PC-3 (cell line): ENCODE results near the gene IGSF9B. TPM values are rescaled to one million over a fixed set of nuclear protein-coding genes. Genes with fewer than 3 reads are reported as not detected.
"Not testable (repeated sequence)": the region's sequence is repeated elsewhere in the genome, so short reads cannot be mapped to it uniquely, and the experiment has no call there.

ENCODE experiments used
- ATAC-seq: fragments of 200-7000 bp; cut with Tn5 transposase; 2 replicates; pipeline ENCODE4 v1.9.1; 2020; ENCODE audit warnings: mild to moderate bottlenecking, moderate library complexity
- BruUV-seq: library from RNA; stranded (reverse); fragments of 400-500 nt; replicated peaks from 2 replicates; lab custom pipeline; 2021; lab: Mats Ljungman, UMichigan
- CTCF ChIA-PET: fragments of 300-600 bp; sonication (Branson Sonifier 250); formaldehyde crosslinking; loops from one replicate; lab custom pipeline; 2022; ENCODE audit warnings: antibody characterized with exemption; lab: Charles Lee
- POLR2A ChIA-PET: fragments of 300-600 bp; sonication (Branson Sonifier 250); formaldehyde crosslinking; loops from one replicate; lab custom pipeline; 2022; ENCODE audit warnings: antibody characterized with exemption; ENCODE audit not compliant: unreplicated experiment; lab: Charles Lee
- DNase-seq: peaks from one replicate; pipeline ENCODE4 v3.0.0-alpha.2; 2015
- H2AFZ ChIP-seq: fragments of 300-600 bp; sonication (generic); 2 replicates; pipeline ENCODE4 v1.6.0; 2016; ENCODE audit warnings: antibody characterized with exemption, low read length
- H3F3A ChIP-seq: fragments of 300-600 bp; sonication (generic); one replicate; pipeline ENCODE4 v1.6.0; 2017; ENCODE audit warnings: antibody characterized with exemption, low read length, control low read depth, mild to moderate bottlenecking; ENCODE audit not compliant: unreplicated experiment
- H3K27ac ChIP-seq: fragments of 300-600 bp; sonication (generic); 2 replicates; pipeline ENCODE4 v1.5.1; 2016; ENCODE audit warnings: mild to moderate bottlenecking, low read length
- H3K27me3 ChIP-seq: fragments of 300-600 bp; sonication (generic); 2 replicates; pipeline ENCODE4 v1.6.1; 2016; ENCODE audit warnings: low read length, mixed read lengths
- H3K36me3 ChIP-seq: fragments of 300-600 bp; sonication (generic); 2 replicates; pipeline ENCODE4 v1.6.1; 2016; ENCODE audit warnings: low read depth, mixed run types, low read length, mixed read lengths
- H3K4me1 ChIP-seq: fragments of 300-600 bp; sonication (generic); 2 replicates; pipeline ENCODE4 v1.5.1; 2016; ENCODE audit warnings: low read length; ENCODE audit not compliant: insufficient read depth
- H3K4me2 ChIP-seq: fragments of 300-600 bp; sonication (generic); 2 replicates; pipeline ENCODE4 v1.6.0; 2016; ENCODE audit warnings: low read length
- H3K4me3 ChIP-seq: fragments of 300-600 bp; sonication (generic); 2 replicates; pipeline ENCODE4 v1.5.1; 2016; ENCODE audit warnings: mild to moderate bottlenecking, low read length, mixed read lengths
- H3K79me2 ChIP-seq: fragments of 300-600 bp; sonication (generic); 2 replicates; pipeline ENCODE4 v1.6.1; 2017; ENCODE audit warnings: low read length, mixed read lengths
- H3K9ac ChIP-seq: fragments of 300-600 bp; sonication (generic); 2 replicates; pipeline ENCODE4 v1.6.0; 2016; ENCODE audit warnings: mild to moderate bottlenecking, low read length
- H3K9me2 ChIP-seq: fragments of 300-600 bp; sonication (generic); replicated peaks from 2 replicates; pipeline ENCODE4 v1.6.1; 2016; ENCODE audit warnings: mixed run types, low read length, mixed read lengths
- H3K9me3 ChIP-seq: fragments of 300-600 bp; sonication (generic); 2 replicates; pipeline ENCODE4 v1.6.1; 2016; ENCODE audit warnings: low read length, mixed read lengths
- H4K20me1 ChIP-seq: fragments of 300-600 bp; sonication (generic); 2 replicates; pipeline ENCODE4 v1.6.1; 2016; ENCODE audit warnings: low read length, mixed read lengths
- CTCF ChIP-seq: fragments of 300-600 bp; sonication (generic); conservative IDR thresholded peaks from 2 replicates; pipeline ENCODE4 v1.5.1; 2017; ENCODE audit warnings: antibody characterized with exemption, low read depth, mild to moderate bottlenecking, low read length
- EZH2 ChIP-seq: fragments of 300-600 bp; sonication (generic); IDR thresholded peaks from one replicate; pipeline ENCODE4 v1.6.1; 2017; ENCODE audit warnings: antibody characterized with exemption, mild to moderate bottlenecking, low read length; ENCODE audit not compliant: unreplicated experiment
- EZH2phosphoT487 ChIP-seq: fragments of 300-600 bp; sonication (generic); IDR thresholded peaks from 2 replicates; pipeline ENCODE4 v1.6.1; 2018; ENCODE audit warnings: mild to moderate bottlenecking, antibody characterized with exemption, low read length, borderline replicate concordance
- intact Hi-C: fragments of 100-400 bp; cut with micrococcal nuclease; formaldehyde crosslinking; loops from 2 replicates; pipeline ENCODE4 v1.9.0; 2023
- total RNA-seq: library from RNA; depleted of rRNA; stranded (reverse); fragments of >200 nt; gene quantifications from 2 replicates; pipeline ENCODE4 v1.2.3, GENCODE V29; 2014

Gene IGSF9B
- total RNA-seq, 1 experiment from 2014 or later = 0.58 TPM

DNA sequence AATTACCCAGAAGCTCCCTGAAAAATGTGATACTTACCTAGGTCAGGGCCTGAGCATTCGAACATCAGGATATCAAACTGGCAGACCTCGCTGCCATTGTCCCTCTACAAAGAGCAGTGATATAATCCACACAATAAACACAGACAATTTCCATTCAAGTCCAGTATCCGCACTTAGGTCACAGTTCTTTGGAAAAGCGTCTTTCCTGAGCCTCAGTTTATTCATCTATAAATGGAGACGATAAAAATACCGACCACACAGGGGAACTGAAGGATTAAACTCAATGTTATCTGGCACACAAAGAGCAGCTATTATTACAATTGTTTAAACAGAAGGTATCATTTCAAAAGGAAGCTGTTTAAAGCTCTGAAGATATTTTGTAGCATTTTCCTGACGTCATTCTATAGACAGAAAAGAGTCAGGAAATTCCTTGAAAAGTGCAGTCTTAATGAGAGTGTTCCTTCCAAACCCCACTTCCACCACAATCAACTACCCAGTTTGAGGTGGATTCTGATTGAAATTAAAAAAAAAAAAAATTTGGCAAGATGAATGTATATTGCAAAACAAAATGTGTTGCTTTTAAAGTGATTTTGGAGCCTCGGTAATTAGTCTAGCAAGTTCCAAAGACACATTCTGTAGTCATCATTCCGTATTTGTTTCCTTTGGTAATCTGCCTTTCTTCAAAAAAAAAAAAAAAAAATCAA is 47.2 kb upstream of the IGSF9B start:
- H3K36me3 ChIP-seq = no peaks in the 10 kb centered on the region
- peaks cover 48% of the 10 kb centered on the region for H3K27me3 ChIP-seq
- no peak overlapping the region for H3K27ac ChIP-seq
- ChIA-PET POLR2A (no interaction called here), CTCF (no interaction called here)
- TF ChIP-seq EZH2 = no peak
- no peak for TF ChIP-seq EZH2phosphoT487
- no peak for TF ChIP-seq CTCF
- no peak overlapping the region for H2AFZ ChIP-seq
- no peaks in the 10 kb centered on the region for H3K4me1 ChIP-seq
- H3K4me2 ChIP-seq = no peak overlapping the region
- no peaks in the 10 kb centered on the region for H3K79me2 ChIP-seq
- ATAC-seq (no peak), DNase-seq (no peak)
- BruUV-seq = no TSS peak
- H3K9me2 ChIP-seq = no peaks in the 10 kb centered on the region
- H3K9me3 ChIP-seq = no peaks in the 10 kb centered on the region
- no peaks in the 10 kb centered on the region for H4K20me1 ChIP-seq
- no peak overlapping the region for H3K4me3 ChIP-seq
- H3F3A ChIP-seq = no peaks in the 10 kb centered on the region
- intact Hi-C loops = no loop called here
- no peak overlapping the region for H3K9ac ChIP-seq

- H3K27me3 ChIP-seq = peaks cover 44% of the 10 kb centered on the region
- H3K27ac ChIP-seq, H3K9me3 ChIP-seq, DNase-seq, ATAC-seq, H4K20me1 ChIP-seq, H3K4me3 ChIP-seq, POLR2A ChIA-PET, H3K4me1 ChIP-seq, H3K79me2 ChIP-seq, H3K9me2 ChIP-seq, H3K9ac ChIP-seq, H3F3A ChIP-seq, CTCF ChIA-PET, BruUV-seq, H2AFZ ChIP-seq, H3K36me3 ChIP-seq, H3K4me2 ChIP-seq, intact Hi-C loops: not testable (repeated sequence)
Measured at GRCh38 chr11:134002819-134003218, 46.1 kb upstream of the IGSF9B start.

DNA sequence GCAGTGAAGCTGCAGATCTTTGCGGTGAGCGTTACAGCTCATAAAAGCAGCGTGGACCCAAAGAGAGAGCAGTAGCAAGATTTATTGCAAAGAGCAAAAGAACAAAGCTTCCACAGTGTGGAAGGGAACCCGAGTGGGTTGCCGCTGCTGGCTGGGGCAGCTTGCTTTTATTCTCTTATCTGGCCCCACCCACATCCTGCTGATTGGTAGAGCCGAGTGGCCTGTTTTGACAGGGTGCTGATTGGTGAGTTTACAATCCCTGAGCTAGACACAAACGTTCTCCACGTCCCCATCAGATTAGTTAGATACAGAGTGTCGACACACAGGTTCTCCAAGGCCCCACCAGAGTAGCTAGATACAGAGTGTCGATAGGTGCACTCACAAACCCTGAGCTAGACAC is 45.6 kb upstream of the IGSF9B start:
- CTCF ChIA-PET, H2AFZ ChIP-seq, DNase-seq, BruUV-seq, H4K20me1 ChIP-seq, H3K27ac ChIP-seq, H3K9ac ChIP-seq, H3K4me3 ChIP-seq, POLR2A ChIA-PET, H3K9me2 ChIP-seq, ATAC-seq, H3F3A ChIP-seq, H3K9me3 ChIP-seq, H3K4me1 ChIP-seq, H3K79me2 ChIP-seq, H3K36me3 ChIP-seq, intact Hi-C loops, H3K4me2 ChIP-seq: not testable (repeated sequence)
- peaks cover 45% of the 10 kb centered on the region for H3K27me3 ChIP-seq

DNA sequence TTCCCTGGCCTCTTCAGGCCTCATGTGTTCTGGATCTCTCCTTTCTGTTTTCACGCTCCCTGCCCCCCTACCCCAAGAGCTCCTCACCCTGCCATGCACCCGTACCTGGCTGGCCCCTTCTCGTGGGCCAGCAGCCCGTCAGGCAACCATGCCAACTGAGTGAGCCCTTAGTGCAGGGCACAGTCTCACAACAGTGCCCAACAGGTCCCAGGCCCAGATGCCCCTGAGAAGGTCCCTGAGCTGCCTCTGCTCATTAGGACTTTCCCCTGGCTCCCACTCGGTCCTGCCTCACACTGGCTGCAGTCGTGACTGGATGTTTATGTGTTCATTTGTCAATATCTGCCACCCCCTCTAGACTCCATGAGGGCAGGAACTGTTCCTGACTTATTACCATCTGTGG is 44.8 kb upstream of the IGSF9B start:
- H3K4me1 ChIP-seq = no peaks in the 10 kb centered on the region
- no peak for DNase-seq
- no peak for TF ChIP-seq EZH2
- TF ChIP-seq CTCF = no peak
- TF ChIP-seq EZH2phosphoT487 = no peak
- H3K27ac ChIP-seq = no peak overlapping the region
- no TSS peak for BruUV-seq
- H3K9ac ChIP-seq = no peak overlapping the region
- no peaks in the 10 kb centered on the region for H3K9me2 ChIP-seq
- no peaks in the 10 kb centered on the region for H3K79me2 ChIP-seq
- H3K4me3 ChIP-seq = no peak overlapping the region
- CTCF ChIA-PET = no interaction called here
- POLR2A ChIA-PET = no interaction called here
- no peak for ATAC-seq
- H3K9me3 ChIP-seq = no peaks in the 10 kb centered on the region
- no peaks in the 10 kb centered on the region for H4K20me1 ChIP-seq
- H3K4me2 ChIP-seq = no peak overlapping the region
- no peaks in the 10 kb centered on the region for H3K36me3 ChIP-seq
- intact Hi-C loops = no loop called here
- H3F3A ChIP-seq = no peaks in the 10 kb centered on the region
- H3K27me3 ChIP-seq = peaks cover 49% of the 10 kb centered on the region
- H2AFZ ChIP-seq = no peak overlapping the region
